GM23338 (cell line): ENCODE measurements around the gene PIK3CB. TPM values are rescaled to one million over a fixed set of nuclear protein-coding genes. Genes with fewer than 3 reads are reported as not detected.

Experiments used
- ATAC-seq: fragments of 200-7000 bp; cut with Tn5 transposase; 3 replicates; pipeline ENCODE4 v1.9.1; 2020
- DNase-seq: peaks from one replicate; pipeline ENCODE4 v3.0.0-alpha.2; 2015; ENCODE audit warnings: low spot score
- H2AFZ ChIP-seq: fragments of 200-600 bp; sonication (generic); 2 replicates; pipeline ENCODE4 v1.8.0; 2016; ENCODE audit warnings: antibody characterized with exemption, mild to moderate bottlenecking, moderate library complexity
- H3F3A ChIP-seq: fragments of 200-600 bp; sonication (generic); replicated peaks from 2 replicates; pipeline ENCODE4 v1.8.0; 2017; ENCODE audit warnings: antibody characterized with exemption, mixed run types, low read depth
- H3K27ac ChIP-seq: fragments of 200-600 bp; sonication (generic); 2 replicates; pipeline ENCODE4 v1.6.1; 2016; ENCODE audit warnings: low read depth
- H3K27me3 ChIP-seq: fragments of 200-600 bp; sonication (generic); 2 replicates; pipeline ENCODE4 v1.8.0; 2016; ENCODE audit warnings: mild to moderate bottlenecking, mixed run types, moderate library complexity; ENCODE audit not compliant: insufficient read depth
- H3K36me3 ChIP-seq: fragments of 200-600 bp; sonication (generic); 2 replicates; pipeline ENCODE4 v1.8.0; 2016; ENCODE audit warnings: mild to moderate bottlenecking; ENCODE audit not compliant: insufficient read depth
- H3K4me1 ChIP-seq: fragments of 200-600 bp; sonication (generic); 2 replicates; pipeline ENCODE4 v1.8.0; 2016; ENCODE audit warnings: mild to moderate bottlenecking, moderate library complexity; ENCODE audit not compliant: insufficient read depth
- H3K4me2 ChIP-seq: fragments of 200-600 bp; sonication (generic); 2 replicates; pipeline ENCODE4 v1.7.1; 2017; ENCODE audit warnings: mixed run types
- H3K4me3 ChIP-seq: fragments of 200-600 bp; sonication (generic); 2 replicates; pipeline ENCODE4 v1.6.1; 2016; ENCODE audit warnings: mixed run types
- H3K79me2 ChIP-seq: fragments of 200-600 bp; sonication (generic); replicated peaks from 2 replicates; pipeline ENCODE4 v1.8.0; 2017; ENCODE audit warnings: mild to moderate bottlenecking; ENCODE audit not compliant: insufficient read depth
- H3K9me2 ChIP-seq: fragments of 200-600 bp; sonication (generic); 2 replicates; pipeline ENCODE4 v1.8.0; 2017; ENCODE audit not compliant: insufficient read depth
- H4K20me1 ChIP-seq: fragments of 200-600 bp; sonication (generic); replicated peaks from 2 replicates; pipeline ENCODE4 v1.8.0; 2017; ENCODE audit warnings: mild to moderate bottlenecking; ENCODE audit not compliant: insufficient read depth
- H3K27ac Mint-ChIP-seq: 2 replicates; pipeline ENCODE4 v1.8.0; 2020; ENCODE audit warnings: inconsistent platforms, mild to moderate bottlenecking, moderate library complexity, mixed read lengths
- H3K27me3 Mint-ChIP-seq: 3 replicates; pipeline ENCODE4 v1.8.0; 2022; ENCODE audit warnings: low read depth, mild to moderate bottlenecking, moderate library complexity, mixed read lengths, inconsistent platforms; ENCODE audit not compliant: insufficient read depth, poor library complexity
- H3K36me3 Mint-ChIP-seq: 3 replicates; pipeline ENCODE4 v1.8.0; 2021; ENCODE audit warnings: low read depth, mild to moderate bottlenecking, inconsistent platforms, moderate library complexity, mixed read lengths
- H3K4me1 Mint-ChIP-seq: 3 replicates; pipeline ENCODE4 v1.8.0; 2020; ENCODE audit warnings: mild to moderate bottlenecking, inconsistent platforms, mixed read lengths
- H3K4me3 Mint-ChIP-seq: 3 replicates; pipeline ENCODE4 v1.8.0; 2021; ENCODE audit warnings: moderate library complexity, mild to moderate bottlenecking, inconsistent platforms, mixed read lengths
- H3K9me3 Mint-ChIP-seq: 3 replicates; pipeline ENCODE4 v1.8.0; 2020; ENCODE audit warnings: moderate library complexity, mild to moderate bottlenecking, inconsistent platforms, mixed read lengths
- CREB1 ChIP-seq: fragments of 250-450 bp; sonication (Bioruptor Pico); IDR thresholded peaks from 2 replicates; pipeline ENCODE4 v1.5.0; 2020; ENCODE audit warnings: low read depth, mild to moderate bottlenecking, moderate library complexity
- ETS1 ChIP-seq: IDR thresholded peaks from 2 replicates; pipeline ENCODE4 v1.6.1; 2016; ENCODE audit warnings: antibody characterized with exemption
- EZH2 ChIP-seq: fragments of 200-600 bp; sonication (generic); IDR thresholded peaks from one replicate; pipeline ENCODE4 v1.8.0; 2017; ENCODE audit warnings: antibody characterized with exemption, mild to moderate bottlenecking, low read depth; ENCODE audit not compliant: unreplicated experiment
- EZH2phosphoT487 ChIP-seq: fragments of 200-600 bp; sonication (generic); IDR thresholded peaks from one replicate; pipeline ENCODE4 v1.8.1; 2018; ENCODE audit warnings: antibody characterized with exemption; ENCODE audit not compliant: unreplicated experiment
- JUNB ChIP-seq: IDR thresholded peaks from one replicate; pipeline ENCODE4 v1.6.1; 2016; ENCODE audit warnings: antibody characterized with exemption; ENCODE audit not compliant: unreplicated experiment
- NANOG ChIP-seq: IDR thresholded peaks from 2 replicates; pipeline ENCODE4 v1.6.1; 2016; ENCODE audit warnings: antibody characterized with exemption, borderline replicate concordance
- POLR2AphosphoS5 ChIP-seq: IDR thresholded peaks from 2 replicates; pipeline ENCODE4 v1.6.1; 2016; ENCODE audit warnings: antibody characterized with exemption, low read depth
- REST ChIP-seq: IDR thresholded peaks from one replicate; pipeline ENCODE4 v1.6.1; 2018; ENCODE audit warnings: antibody characterized with exemption; ENCODE audit not compliant: unreplicated experiment
- STAT1 ChIP-seq: IDR thresholded peaks from one replicate; pipeline ENCODE4 v1.6.1; 2016; ENCODE audit warnings: antibody characterized with exemption; ENCODE audit not compliant: unreplicated experiment
- ZNF114 ChIP-seq: fragments of 250-450 bp; sonication (Bioruptor Pico); IDR thresholded peaks from 2 replicates; pipeline ENCODE4 v1.5.0; 2020; ENCODE audit warnings: mild to moderate bottlenecking, moderate library complexity
- ZNF331 ChIP-seq: fragments of 250-450 bp; sonication (Bioruptor Pico); IDR thresholded peaks from 2 replicates; pipeline ENCODE4 v1.5.0; 2020; ENCODE audit warnings: low read depth, mild to moderate bottlenecking, moderate library complexity
- ZNF462 ChIP-seq: fragments of 250-450 bp; sonication (Bioruptor Pico); IDR thresholded peaks from 2 replicates; pipeline ENCODE4 v1.5.0; 2020; ENCODE audit warnings: mild to moderate bottlenecking, moderate library complexity
- polyA plus RNA-seq: library from polyadenylated mRNA; unstranded; fragments of >200 nt; fragmentation: Nextera tagmentation; extraction: Ambion mirVana; gene quantifications from 2 replicates; pipeline ENCODE4 v1.2.1, GENCODE V29; 2016
- total RNA-seq: library from RNA; depleted of rRNA; stranded (reverse); fragments of >200 nt; shearing (Covaris generic); gene quantifications from 2 replicates; pipeline ENCODE4 v1.2.3, GENCODE V29; 2014
- TF ChIP-seq, protein P1 (sequence below), 2 experiments: fragments of 200-600 bp in 1 of 2; sonication (generic) in 1 of 2; conservative IDR thresholded peaks; 2 replicates each; pipeline versions ENCODE4 v1.5.1 to v1.6.1; 2016 to 2017; ENCODE audit warnings: antibody characterized with exemption in 2 of 2, low read depth in 2 of 2, mild to moderate bottlenecking in 2 of 2, moderate library complexity in 1 of 2

PIK3CB gene
- total and polyA plus RNA-seq, 2 experiments from 2014 or later: 13.3 to 32.4 TPM

DNA sequence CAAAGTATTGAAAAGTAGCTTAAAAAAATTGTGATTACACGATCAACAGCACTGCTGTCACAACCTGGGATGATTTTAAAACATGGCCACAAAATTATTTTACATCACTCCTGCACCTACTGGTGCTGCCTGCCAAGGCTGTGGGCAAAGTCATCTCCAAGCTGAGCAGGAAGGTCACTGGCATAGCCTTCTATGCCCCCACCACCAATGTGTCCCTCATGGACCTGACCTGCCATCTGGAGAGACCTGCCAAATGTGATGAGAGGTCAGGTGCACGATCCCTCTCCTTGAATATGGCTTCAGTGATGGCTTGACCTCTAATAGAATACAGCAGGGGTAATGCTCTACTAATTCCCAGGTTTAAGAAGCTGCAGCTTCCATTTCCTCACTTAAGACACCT is 57.8 kb downstream of the PIK3CB start:
- Mint-ChIP-seq H3K4me3 (no peak overlapping the region), H3K9me3 (no peaks in the 10 kb centered on the region; the same call in 1 of the 3 replicates), H3K27ac (no peak overlapping the region), H3K4me1 (peaks cover 7% of the 10 kb centered on the region; the same call in 1 of the 3 replicates), H3K36me3 (peaks cover 13% of the 10 kb centered on the region), H3K27me3 (no peaks in the 10 kb centered on the region)
- Histone ChIP-seq H3K4me2 (no peak overlapping the region), H3K9me2 (peaks cover 5% of the 10 kb centered on the region; the same call in 1 of the 2 replicates), H3K4me1 (no peaks in the 10 kb centered on the region), H3K36me3 (no peaks in the 10 kb centered on the region), H2AFZ (no peak overlapping the region), H3K27ac (no peak overlapping the region), H3K27me3 (no peaks in the 10 kb centered on the region), H4K20me1 (peaks cover 6% of the 10 kb centered on the region), H3K4me3 (no peak overlapping the region), H3F3A (no peaks in the 10 kb centered on the region), H3K79me2 (peaks cover 14% of the 10 kb centered on the region)
- DNase-seq: no peak
- no peak for ATAC-seq
- no peak for TF ChIP-seq ETS1
- no peak for TF ChIP-seq POLR2AphosphoS5
- TF ChIP-seq, protein P1, sequence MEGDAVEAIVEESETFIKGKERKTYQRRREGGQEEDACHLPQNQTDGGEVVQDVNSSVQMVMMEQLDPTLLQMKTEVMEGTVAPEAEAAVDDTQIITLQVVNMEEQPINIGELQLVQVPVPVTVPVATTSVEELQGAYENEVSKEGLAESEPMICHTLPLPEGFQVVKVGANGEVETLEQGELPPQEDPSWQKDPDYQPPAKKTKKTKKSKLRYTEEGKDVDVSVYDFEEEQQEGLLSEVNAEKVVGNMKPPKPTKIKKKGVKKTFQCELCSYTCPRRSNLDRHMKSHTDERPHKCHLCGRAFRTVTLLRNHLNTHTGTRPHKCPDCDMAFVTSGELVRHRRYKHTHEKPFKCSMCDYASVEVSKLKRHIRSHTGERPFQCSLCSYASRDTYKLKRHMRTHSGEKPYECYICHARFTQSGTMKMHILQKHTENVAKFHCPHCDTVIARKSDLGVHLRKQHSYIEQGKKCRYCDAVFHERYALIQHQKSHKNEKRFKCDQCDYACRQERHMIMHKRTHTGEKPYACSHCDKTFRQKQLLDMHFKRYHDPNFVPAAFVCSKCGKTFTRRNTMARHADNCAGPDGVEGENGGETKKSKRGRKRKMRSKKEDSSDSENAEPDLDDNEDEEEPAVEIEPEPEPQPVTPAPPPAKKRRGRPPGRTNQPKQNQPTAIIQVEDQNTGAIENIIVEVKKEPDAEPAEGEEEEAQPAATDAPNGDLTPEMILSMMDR (conservative IDR thresholded peaks at IDR 0.05; ENCODE audit: low read depth in 2 of 2): no peak
- TF ChIP-seq CREB1 (CRISPR knock-in tag): no peak
- TF ChIP-seq REST: no peak
- no peak for TF ChIP-seq ZNF331 (CRISPR knock-in tag)
- TF ChIP-seq ZNF114 (CRISPR knock-in tag): no peak
- no peak for TF ChIP-seq NANOG
- TF ChIP-seq JUNB: no peak
- TF ChIP-seq ZNF462 (CRISPR knock-in tag): no peak
- TF ChIP-seq EZH2phosphoT487: no peak
- TF ChIP-seq EZH2: no peak
- no peak for TF ChIP-seq STAT1
